ENCODE measurements around the gene TFDP1.

GRCh38 chr13:113657851-113658741 is 73.5 kb downstream of the TFDP1 start, which contains the start of gene ATP4B:
- TF ChIP-seq, protein P1, sequence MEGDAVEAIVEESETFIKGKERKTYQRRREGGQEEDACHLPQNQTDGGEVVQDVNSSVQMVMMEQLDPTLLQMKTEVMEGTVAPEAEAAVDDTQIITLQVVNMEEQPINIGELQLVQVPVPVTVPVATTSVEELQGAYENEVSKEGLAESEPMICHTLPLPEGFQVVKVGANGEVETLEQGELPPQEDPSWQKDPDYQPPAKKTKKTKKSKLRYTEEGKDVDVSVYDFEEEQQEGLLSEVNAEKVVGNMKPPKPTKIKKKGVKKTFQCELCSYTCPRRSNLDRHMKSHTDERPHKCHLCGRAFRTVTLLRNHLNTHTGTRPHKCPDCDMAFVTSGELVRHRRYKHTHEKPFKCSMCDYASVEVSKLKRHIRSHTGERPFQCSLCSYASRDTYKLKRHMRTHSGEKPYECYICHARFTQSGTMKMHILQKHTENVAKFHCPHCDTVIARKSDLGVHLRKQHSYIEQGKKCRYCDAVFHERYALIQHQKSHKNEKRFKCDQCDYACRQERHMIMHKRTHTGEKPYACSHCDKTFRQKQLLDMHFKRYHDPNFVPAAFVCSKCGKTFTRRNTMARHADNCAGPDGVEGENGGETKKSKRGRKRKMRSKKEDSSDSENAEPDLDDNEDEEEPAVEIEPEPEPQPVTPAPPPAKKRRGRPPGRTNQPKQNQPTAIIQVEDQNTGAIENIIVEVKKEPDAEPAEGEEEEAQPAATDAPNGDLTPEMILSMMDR (conservative IDR thresholded peaks at IDR 0.05 in 1 of 2, IDR thresholded peaks at IDR 0.05 in 1 of 2; ENCODE audit: low read depth in 1 of 2, low read length in 2 of 2), result no peak
- TF ChIP-seq EZH2 (IDR thresholded peaks at IDR 0.05; ENCODE audit: low read length, missing control alignments), result no peak

Measured in fibroblast of lung (primary cell).